ENCODE results near the gene MICALL1. TPM values are rescaled to one million over a fixed set of nuclear protein-coding genes. Genes with fewer than 3 reads are reported as not detected.

MICALL1 gene
- total and polyA plus RNA-seq, 9 of the 15 experiments (the other 6 are each of a cell fraction or from before 2014, with no cell fraction given): 0.32 to 21.5 (median 6.1) TPM

DNA sequence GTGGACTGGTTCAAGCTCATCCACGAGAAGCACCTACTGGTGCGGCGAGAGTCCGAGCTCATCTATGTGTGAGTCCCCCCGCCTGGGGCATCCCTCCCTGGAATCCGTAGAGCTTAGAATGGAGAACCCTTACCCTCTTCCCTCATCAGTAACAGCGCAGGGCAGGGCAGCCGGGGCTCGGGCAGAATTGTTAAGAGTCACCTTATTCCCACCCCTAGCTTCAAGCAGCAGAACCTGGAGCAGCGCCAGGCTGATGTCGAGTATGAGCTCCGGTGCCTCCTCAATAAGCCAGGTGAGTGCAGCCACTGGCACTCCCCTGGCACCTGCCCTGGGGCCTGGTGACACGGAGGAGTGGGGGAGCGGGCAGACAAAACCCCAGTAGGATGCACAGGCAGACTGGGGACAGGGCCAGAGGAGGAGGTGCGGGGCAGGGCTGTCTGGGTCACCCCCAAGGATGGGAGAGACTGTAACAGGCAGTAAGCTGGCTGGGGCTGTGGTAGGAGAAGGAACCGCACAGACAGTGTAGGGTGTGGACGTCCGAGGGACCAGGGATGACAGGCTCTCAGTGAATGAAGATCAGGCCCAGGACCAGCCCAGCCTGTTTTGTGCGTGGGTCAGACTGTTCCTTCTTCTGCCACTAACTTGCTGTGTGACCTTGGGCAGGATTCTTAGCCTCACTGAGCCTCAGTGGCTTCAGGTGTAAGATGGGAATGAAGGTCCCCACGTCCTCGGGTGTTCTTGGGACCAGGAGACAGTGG, 26.9 kb downstream of the MICALL1 start (continued):
- TF ChIP-seq BCLAF1 (IDR thresholded peaks at IDR 0.05; ENCODE audit: borderline replicate concordance in 1 of 2, control insufficient read depth in 1 of 2, low read depth in 2 of 2, low read length in 1 of 2) (no peak), ZNF639 (CRISPR knock-in tag; conservative IDR thresholded peaks at IDR 0.05 in 1 of 2, IDR thresholded peaks at IDR 0.05 in 1 of 2) (no peak), STAG1 (CRISPR knock-in tag; IDR thresholded peaks at IDR 0.05; ENCODE audit: borderline replicate concordance) (no peak), SIX5 (IDR thresholded peaks at IDR 0.05; ENCODE audit: borderline replicate concordance in 1 of 2, insufficient read depth in 1 of 2, low read depth in 1 of 2, low read length in 2 of 2) (no peak)

Data from K562 (cell line).